GM12878 (cell line): ENCODE measurements around the gene GALNTL6.

Experiments
- CEBPZ ChIP-seq: fragments of 150-350 bp; IDR thresholded peaks from 2 replicates; pipeline ENCODE4 v1.6.1; 2016; ENCODE audit warnings: low read depth, low read length
- CHD1 ChIP-seq: IDR thresholded peaks from 2 replicates; pipeline ENCODE4 v1.6.1; 2012; ENCODE audit warnings: low read depth, low read length, improper control_type of control experiment
- JUND ChIP-seq: IDR thresholded peaks from 2 replicates; pipeline ENCODE4 v1.6.1; 2012; ENCODE audit warnings: low read depth, mild to moderate bottlenecking, low read length, improper control_type of control experiment, moderate library complexity
- NR2C2 ChIP-seq: IDR thresholded peaks from 2 replicates; pipeline ENCODE4 v1.6.1; 2011; ENCODE audit warnings: borderline replicate concordance, low read depth; ENCODE audit not compliant: control insufficient read depth, insufficient read length
- NRF1 ChIP-seq: conservative IDR thresholded peaks from 2 replicates; pipeline ENCODE4 v1.6.1; 2011; ENCODE audit warnings: mild to moderate bottlenecking, low read depth, low read length, improper control_type of control experiment
- RFX5 ChIP-seq: IDR thresholded peaks from 2 replicates; pipeline ENCODE4 v1.6.1; 2011; ENCODE audit warnings: low read depth, low read length, improper control_type of control experiment
- SMAD1 ChIP-seq: fragments of 450-650 bp; IDR thresholded peaks from 2 replicates; pipeline ENCODE4 v1.6.1; 2018; ENCODE audit warnings: mild to moderate bottlenecking, low read depth; ENCODE audit not compliant: partially characterized antibody
- SMC3 ChIP-seq: IDR thresholded peaks from 2 replicates; pipeline ENCODE4 v1.6.1; 2011; ENCODE audit warnings: low read length, improper control_type of control experiment, borderline replicate concordance
- TAF1 ChIP-seq: IDR thresholded peaks from 2 replicates; pipeline ENCODE4 v1.6.1; 2011; ENCODE audit warnings: mild to moderate bottlenecking, low read depth, low read length, borderline replicate concordance

GRCh38 chr4:172881645-172882044 is 1068.4 kb downstream of the GALNTL6 start:
- TF ChIP-seq SMC3 (no peak), TAF1 (no peak), NRF1 (no peak), CHD1 (no peak), SMAD1 (no peak), NR2C2 (no peak), CEBPZ (no peak), JUND (no peak), RFX5 (no peak)
